GM21390 (cell line): ENCODE results near the gene CCNF.

Experiments used
- ATAC-seq: cut with Tn5 transposase; IDR thresholded peaks from one replicate; pipeline ENCODE4 v1.9.1; 2021; ENCODE audit not compliant: unreplicated experiment

The CCNF gene

GRCh38 chr16:2499890-2500429 lies 70.7 kb downstream of the CCNF start:
- ATAC-seq, result no peak

- no peak for ATAC-seq
Measured at GRCh38 chr16:2500430-2500917, 71.2 kb downstream of the CCNF start.

GRCh38 chr16:2500918-2501750 lies 71.9 kb downstream of the CCNF start:
- ATAC-seq, result no peak

- no peak for ATAC-seq
Measured at GRCh38 chr16:2501946-2502895, 73.0 kb downstream of the CCNF start.

GRCh38 chr16:2505695-2506094 lies 76.4 kb downstream of the CCNF start:
- no peak for ATAC-seq

- ATAC-seq, result no peak
Measured at GRCh38 chr16:2507052-2507659, 77.9 kb downstream of the CCNF start.

- ATAC-seq, result no peak
Measured at GRCh38 chr16:2507665-2508064, 78.4 kb downstream of the CCNF start.
